ENCODE data around the gene C3orf52. TPM values are rescaled to one million over a fixed set of nuclear protein-coding genes. Genes with fewer than 3 reads are reported as not detected.

C3orf52 gene
- total and polyA plus RNA-seq, 8 donors = 4.9 to 30.5 (median 7.7) TPM

DNA sequence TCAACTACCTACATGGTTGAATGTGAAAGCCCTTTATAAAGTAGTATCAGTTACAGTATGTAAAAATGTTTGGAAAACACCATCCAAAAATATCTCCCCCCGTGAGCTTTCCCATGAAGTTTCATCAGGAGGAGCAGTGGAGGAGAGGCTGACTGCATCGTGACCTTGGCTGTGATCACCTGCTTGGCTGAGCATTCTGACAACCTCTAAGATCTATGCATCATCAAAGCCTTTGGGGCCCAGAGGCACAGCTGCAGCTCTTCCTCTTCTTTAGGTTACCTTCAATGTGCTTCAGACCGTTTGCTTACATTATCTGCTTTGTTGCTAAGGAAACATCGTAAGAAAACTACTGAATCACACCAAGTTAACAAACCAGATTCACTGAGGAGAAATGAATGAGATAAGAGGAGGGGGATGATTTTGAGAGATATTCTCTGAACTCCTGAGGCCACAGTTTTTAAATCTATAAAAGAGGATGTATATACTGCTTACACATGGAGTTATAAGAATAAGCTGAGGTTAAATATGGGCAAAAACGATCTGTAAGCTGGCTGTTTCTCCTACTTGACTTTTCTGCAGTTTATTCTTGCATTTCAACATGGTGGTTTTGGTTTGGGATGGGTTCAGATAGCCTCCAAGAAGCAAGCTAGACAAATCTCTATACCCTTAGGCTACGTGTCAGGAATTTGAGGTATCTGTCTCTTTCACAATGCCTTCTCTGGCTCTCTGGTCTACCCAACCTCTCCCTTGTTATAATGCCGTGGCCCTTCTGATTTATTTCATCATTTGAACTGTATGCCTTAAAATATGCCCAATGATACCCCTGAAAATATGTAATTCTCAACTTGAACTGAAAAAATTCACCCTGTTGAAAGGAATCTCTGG lies 42.9 kb downstream of the C3orf52 start:
- intact Hi-C loops (cut with DNase I) = no loop called here
- TF ChIP-seq, protein P1, sequence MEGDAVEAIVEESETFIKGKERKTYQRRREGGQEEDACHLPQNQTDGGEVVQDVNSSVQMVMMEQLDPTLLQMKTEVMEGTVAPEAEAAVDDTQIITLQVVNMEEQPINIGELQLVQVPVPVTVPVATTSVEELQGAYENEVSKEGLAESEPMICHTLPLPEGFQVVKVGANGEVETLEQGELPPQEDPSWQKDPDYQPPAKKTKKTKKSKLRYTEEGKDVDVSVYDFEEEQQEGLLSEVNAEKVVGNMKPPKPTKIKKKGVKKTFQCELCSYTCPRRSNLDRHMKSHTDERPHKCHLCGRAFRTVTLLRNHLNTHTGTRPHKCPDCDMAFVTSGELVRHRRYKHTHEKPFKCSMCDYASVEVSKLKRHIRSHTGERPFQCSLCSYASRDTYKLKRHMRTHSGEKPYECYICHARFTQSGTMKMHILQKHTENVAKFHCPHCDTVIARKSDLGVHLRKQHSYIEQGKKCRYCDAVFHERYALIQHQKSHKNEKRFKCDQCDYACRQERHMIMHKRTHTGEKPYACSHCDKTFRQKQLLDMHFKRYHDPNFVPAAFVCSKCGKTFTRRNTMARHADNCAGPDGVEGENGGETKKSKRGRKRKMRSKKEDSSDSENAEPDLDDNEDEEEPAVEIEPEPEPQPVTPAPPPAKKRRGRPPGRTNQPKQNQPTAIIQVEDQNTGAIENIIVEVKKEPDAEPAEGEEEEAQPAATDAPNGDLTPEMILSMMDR (IDR thresholded peaks at IDR 0.05) = no peak
- DNase-seq (no peak), ATAC-seq (no peak)
- H3K4me3 ChIP-seq = no peak overlapping the region
- H3K36me3 ChIP-seq = no peaks in the 10 kb centered on the region
- no peaks in the 10 kb centered on the region for H3K27me3 ChIP-seq
- no peaks in the 10 kb centered on the region for H3K9me3 ChIP-seq
- H3K4me1 ChIP-seq = peaks cover 0 to 7% of the 10 kb centered on the region in 2 donors
- H3K27ac ChIP-seq = no peak overlapping the region

DNA sequence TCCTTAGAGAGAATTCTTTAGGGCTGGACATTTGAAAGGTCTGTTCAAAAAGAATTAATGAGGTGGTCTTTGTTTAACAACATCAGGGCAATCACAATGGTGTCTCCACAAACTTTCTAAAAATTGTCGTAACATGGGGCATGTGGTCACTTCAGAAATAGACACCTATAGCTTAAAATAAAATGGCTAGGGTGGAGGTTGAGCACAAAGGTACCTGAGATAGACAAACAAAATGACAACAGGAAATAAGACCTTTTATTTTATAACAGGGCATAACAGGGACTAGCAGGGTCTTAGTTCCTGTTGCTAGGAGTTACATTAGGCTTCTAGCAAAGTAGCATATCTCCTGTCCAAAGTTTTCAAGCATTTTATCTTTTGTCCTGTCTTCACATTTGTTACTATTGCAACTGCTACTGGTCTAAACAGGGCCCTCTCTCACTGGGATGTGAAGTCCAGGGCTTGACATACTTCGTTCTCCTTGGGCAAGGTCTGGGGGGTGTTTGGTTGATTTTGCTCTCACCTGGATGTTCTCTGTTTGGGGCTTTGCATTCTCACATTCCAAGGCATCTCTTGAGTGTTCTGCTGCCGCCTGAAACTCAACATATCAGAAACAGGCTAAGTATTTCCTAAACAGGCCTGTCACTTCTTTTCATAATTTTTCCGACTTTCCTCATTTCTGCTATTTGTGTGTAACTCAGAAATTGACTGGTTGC lies 43.9 kb downstream of the C3orf52 start:
- H3K27me3 ChIP-seq = no peaks in the 10 kb centered on the region
- H3K4me1 ChIP-seq = peaks cover 0 to 7% of the 10 kb centered on the region in 2 donors
- intact Hi-C loops (cut with DNase I) = no loop called here
- DNase-seq (no peak), ATAC-seq (no peak)
- TF ChIP-seq, protein P1 (IDR thresholded peaks at IDR 0.05) = no peak
- no peak overlapping the region for H3K27ac ChIP-seq
- H3K36me3 ChIP-seq = no peaks in the 10 kb centered on the region
- no peaks in the 10 kb centered on the region for H3K9me3 ChIP-seq
- H3K4me3 ChIP-seq = no peak overlapping the region

DNA sequence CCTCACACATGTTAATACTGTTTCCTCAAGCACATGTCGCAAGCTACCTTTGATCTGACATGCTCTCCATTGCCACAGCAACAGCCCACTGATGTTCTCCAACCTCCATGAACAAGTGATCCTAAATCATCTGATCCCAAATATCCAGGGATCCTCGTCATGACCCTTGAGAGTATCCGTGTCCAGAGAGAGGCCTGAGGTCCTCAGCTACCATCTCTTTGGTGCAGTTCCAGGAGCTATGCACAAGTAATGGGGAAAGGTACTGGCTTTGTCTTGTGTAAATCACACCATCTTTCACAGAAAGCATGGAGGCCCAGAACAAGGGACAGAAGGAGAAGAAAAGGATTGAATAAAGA lies 44.4 kb downstream of the C3orf52 start:
- TF ChIP-seq, protein P1 (IDR thresholded peaks at IDR 0.05) = no peak
- Histone ChIP-seq H3K27me3 (no peaks in the 10 kb centered on the region), H3K36me3 (no peaks in the 10 kb centered on the region), H3K4me1 (peaks cover 0 to 7% of the 10 kb centered on the region in 2 donors), H3K4me3 (no peak overlapping the region), H3K9me3 (no peaks in the 10 kb centered on the region), H3K27ac (no peak overlapping the region)
- ATAC-seq = no peak
- DNase-seq = no peak
- intact Hi-C loops (cut with DNase I) = no loop called here

DNA sequence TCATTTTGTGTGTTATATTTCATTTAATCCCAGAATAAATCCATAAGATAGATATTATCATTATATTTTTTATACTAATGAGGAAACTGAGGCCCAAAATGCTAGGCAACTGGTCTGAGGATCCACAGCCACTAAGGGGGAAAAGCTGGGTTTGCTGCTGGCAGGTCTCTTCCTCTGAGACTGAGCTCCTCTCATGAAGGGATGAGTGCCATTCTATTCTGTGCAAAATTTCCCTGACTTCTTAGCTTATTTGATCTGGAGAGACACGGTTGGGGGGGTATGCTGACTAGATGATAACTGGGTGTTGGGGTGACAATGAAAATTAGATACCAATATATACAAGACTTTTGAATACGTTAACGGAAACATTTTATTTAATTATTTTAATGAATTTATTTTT lies 44.9 kb downstream of the C3orf52 start:
- Histone ChIP-seq H3K9me3 (no peaks in the 10 kb centered on the region), H3K36me3 (no peaks in the 10 kb centered on the region), H3K27ac (no peak overlapping the region), H3K4me3 (no peak overlapping the region), H3K4me1 (peaks cover 0 to 7% of the 10 kb centered on the region in 2 donors), H3K27me3 (no peaks in the 10 kb centered on the region)
- DNase-seq (no peak), ATAC-seq (no peak)
- TF ChIP-seq, protein P1 (IDR thresholded peaks at IDR 0.05) = no peak
- intact Hi-C loops (cut with DNase I) = no loop called here

DNA sequence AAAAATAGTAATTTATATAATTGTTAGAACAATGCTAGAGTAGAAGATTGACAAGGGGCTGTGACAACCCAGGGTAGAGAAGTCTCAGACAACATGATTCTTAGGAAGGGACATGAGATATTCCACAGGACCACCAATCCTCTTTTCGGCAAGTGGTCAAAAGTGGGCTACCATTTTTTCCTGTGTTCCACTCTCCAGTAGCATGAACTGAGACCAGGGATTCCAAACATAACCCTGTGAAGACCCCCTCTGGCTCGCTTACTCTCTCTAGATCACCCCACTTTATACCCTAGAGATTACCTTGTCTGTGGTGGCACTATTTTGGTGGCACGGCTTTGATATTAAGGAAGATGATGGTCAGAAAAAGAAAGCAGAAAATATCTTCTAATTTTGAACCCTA lies 45.9 kb downstream of the C3orf52 start:
- no peak for ATAC-seq
- intact Hi-C loops (cut with DNase I) = no loop called here

More for the DNA sequence above, 45.9 kb downstream of the C3orf52 start:
- Histone ChIP-seq H3K27me3 (no peaks in the 10 kb centered on the region), H3K27ac (no peak overlapping the region), H3K9me3 (no peaks in the 10 kb centered on the region), H3K4me1 (peaks cover 0 to under 1% of the 10 kb centered on the region in 2 donors), H3K4me3 (no peak overlapping the region), H3K36me3 (no peaks in the 10 kb centered on the region)
- no peak for DNase-seq
- TF ChIP-seq, protein P1 (IDR thresholded peaks at IDR 0.05) = no peak

Data from left lung (tissue), 10 donors.